Astrocyte of the cerebellum (primary cell): Measurements from ENCODE around the gene PYGO2.

Experiments
- DNase-seq: peaks from one replicate; pipeline ENCODE4 v3.0.0-alpha.2; 2011; ENCODE audit warnings: low read depth
- H3K4me3 ChIP-seq: 2 replicates; pipeline ENCODE4 v1.5.1; 2011; ENCODE audit warnings: mild to moderate bottlenecking, low read depth, low read length, moderate library complexity
- in situ Hi-C: cut with HindIII; loops from 2 replicates; pipeline ENCODE4 v1.10.0; 2017; ENCODE audit warnings: low sequenced_read_pairs
- TF ChIP-seq, protein P1 (sequence below): IDR thresholded peaks from 2 replicates; pipeline ENCODE4 v1.5.1; 2012; ENCODE audit warnings: low read length, low read depth, moderate library complexity, mild to moderate bottlenecking; ENCODE audit errors: missing control alignments

Gene PYGO2

DNA sequence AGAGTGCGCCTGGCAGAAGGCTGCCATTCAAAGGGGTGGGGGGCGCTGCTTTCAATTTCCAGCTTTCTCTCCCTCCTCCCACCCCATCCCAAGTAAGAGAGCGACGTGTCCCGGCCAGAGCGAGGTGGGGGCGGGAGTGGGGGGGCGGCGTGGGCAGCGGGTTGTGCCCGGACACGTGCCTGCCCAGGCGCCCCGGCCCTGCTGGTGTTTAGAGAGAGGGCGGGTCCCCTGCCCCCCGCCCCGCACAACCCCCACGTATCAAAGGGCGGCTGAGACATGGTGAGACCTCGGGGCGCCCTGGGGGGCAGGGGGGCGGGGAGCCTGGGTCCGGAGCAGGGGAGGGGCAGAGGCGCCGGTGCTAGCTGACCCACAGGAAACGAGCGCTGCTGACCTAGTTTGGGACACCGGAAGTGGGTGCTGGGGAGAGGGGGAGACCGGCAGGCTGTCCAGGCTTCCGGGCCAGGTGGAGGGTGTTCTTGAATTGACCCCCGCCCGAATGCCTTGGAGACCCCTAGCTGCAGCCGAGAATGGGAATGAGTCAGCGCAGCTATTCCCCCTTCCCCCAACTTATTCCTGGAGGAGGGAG is 42.3 kb upstream of the PYGO2 start:
- H3K4me3 ChIP-seq, result peak overlapping the region; percentile 82
- in situ Hi-C loops, result no loop called here

DNA sequence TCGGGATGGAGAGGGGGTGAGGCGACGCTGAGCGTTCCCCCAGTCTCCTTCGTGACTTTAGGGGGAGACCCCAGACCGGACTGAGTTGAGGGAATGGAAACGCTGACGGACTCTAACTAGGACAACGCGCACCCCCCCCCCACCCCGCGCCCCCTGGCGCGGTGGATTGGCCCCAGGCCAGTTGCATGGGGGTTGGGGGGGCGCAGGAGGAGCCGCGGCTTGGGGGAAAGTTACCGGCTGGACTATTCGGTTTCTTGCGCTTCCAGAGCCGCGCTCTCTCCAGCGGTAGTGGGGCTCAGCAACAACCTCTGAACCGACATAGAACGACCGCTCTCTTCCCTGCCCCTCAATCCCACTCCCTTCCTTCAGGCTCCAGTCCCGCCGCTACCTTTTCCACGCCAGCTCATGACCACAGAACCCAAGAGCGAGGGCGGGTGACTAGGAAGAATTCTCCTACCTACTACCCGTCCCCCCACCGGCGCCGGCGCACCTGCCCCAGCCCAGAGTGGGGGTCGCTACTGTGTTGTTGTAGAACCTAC is 41.7 kb upstream of the PYGO2 start:
- DNase-seq, result no peak
- TF ChIP-seq, protein P1, sequence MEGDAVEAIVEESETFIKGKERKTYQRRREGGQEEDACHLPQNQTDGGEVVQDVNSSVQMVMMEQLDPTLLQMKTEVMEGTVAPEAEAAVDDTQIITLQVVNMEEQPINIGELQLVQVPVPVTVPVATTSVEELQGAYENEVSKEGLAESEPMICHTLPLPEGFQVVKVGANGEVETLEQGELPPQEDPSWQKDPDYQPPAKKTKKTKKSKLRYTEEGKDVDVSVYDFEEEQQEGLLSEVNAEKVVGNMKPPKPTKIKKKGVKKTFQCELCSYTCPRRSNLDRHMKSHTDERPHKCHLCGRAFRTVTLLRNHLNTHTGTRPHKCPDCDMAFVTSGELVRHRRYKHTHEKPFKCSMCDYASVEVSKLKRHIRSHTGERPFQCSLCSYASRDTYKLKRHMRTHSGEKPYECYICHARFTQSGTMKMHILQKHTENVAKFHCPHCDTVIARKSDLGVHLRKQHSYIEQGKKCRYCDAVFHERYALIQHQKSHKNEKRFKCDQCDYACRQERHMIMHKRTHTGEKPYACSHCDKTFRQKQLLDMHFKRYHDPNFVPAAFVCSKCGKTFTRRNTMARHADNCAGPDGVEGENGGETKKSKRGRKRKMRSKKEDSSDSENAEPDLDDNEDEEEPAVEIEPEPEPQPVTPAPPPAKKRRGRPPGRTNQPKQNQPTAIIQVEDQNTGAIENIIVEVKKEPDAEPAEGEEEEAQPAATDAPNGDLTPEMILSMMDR, result no peak
- in situ Hi-C loops, result no loop called here
- peak overlapping the region; percentile 82 for H3K4me3 ChIP-seq

More for the DNA sequence above, 42.3 kb upstream of the PYGO2 start:
- TF ChIP-seq, protein P1, result no peak
- DNase-seq, result no peak

DNA sequence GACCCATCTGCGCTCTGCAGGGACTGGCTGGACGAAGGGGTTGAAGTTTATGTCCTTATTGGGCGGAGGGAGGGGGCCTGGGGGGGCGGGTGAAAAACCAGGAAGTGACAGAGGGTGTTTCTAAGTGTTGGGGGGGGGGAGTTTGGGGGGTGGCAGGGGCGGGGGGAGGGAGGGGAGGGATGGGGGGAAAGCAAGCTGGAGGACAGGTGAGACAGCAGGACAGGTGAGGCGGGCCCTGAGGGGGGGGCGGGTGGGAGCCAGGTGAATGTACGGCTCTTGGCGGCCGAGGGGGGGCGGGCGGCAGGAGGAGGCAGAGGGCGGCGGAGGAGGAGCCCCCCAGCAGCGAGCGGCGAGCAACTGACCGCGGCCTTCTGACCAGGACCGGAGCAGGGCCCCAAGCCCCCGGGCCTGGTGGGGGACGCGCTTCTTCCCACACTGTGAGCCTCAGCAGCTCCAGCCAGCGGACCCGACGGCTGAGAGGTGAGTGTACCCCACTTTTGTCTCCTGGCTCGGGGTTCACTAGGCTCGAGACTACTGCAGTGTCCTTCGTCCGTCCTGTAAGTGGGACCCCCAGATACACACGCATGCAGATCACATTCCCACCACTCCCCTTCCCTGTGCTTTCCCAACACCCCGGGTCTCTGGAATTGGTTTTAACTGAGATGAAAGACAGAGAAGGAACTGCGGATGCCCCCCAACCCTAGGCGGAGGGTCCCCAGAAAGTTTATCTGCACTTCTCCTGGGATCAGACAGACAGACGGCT is 41.1 kb upstream of the PYGO2 start, which contains the start of gene ZBTB7B:
Gene ZBTB7B, plus strand, starts transcription at position 339 of the 763 bp plus-strand sequence. CDS start 11,859 bp downstream, outside the sequence.
- in situ Hi-C loops, result no loop called here
- peak within 1 kb of the TSS; percentile 82 for H3K4me3 ChIP-seq
- no peak for DNase-seq
- TF ChIP-seq, protein P1, result no peak

DNA sequence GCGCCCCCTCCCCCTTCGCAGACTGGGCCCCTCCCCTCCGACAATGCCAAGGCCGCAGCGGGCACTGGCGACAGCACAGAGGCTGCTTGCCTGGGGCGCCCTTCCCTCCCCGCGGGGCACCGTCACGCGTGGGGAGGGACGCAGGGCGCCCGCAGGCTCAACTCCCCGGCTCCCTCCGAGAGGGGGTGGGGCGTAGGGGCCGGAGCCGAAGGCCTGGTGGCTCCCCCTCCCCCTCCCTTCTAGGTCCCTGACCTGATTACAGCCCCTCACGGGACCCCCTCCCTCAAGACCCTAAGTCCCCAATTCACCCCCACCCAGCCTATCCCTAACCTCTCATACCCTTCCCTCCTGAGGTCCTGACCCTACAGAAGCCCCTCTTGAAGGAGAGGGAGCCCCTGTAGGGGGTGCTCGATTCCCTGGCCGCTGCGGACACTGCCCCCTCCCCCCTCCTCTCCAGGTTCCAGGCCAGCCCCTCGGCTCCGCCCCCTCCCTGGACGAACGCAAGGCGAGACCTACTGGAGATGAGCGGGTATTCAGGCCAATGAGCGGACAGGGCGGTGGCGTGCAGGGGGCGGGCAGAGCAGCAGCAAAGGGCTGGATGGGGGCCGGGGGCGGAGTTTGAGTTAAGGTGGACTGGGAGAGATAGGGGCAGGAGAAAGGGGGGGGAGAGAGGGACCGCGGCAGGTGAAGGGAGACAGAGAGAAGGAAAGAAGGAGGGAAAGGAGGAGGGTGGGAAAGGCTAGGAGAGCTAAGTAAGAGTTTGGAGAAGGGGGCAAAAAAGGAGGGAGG is 40.3 kb upstream of the PYGO2 start:
- DNase-seq, result peak; percentile 98
- TF ChIP-seq, protein P1, result peak; percentile 57
- H3K4me3 ChIP-seq, result peak overlapping the region; percentile 82
- in situ Hi-C loops, result no loop called here

DNA sequence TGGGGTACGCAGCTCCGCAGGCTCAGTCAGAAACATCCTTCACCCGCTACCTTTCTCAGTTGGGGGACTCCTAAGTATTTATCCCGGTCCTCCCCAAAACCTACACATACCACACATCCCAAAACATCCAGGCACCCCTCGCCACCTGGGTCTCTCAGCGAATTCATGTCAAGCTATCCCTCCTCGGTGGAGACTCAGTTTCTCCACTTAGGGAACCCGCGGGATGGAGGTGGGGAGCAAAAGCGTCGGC is 39.8 kb upstream of the PYGO2 start:
- TF ChIP-seq, protein P1, result no peak
- peak overlapping the region; percentile 82 for H3K4me3 ChIP-seq
- in situ Hi-C loops, result no loop called here
- no peak for DNase-seq

DNA sequence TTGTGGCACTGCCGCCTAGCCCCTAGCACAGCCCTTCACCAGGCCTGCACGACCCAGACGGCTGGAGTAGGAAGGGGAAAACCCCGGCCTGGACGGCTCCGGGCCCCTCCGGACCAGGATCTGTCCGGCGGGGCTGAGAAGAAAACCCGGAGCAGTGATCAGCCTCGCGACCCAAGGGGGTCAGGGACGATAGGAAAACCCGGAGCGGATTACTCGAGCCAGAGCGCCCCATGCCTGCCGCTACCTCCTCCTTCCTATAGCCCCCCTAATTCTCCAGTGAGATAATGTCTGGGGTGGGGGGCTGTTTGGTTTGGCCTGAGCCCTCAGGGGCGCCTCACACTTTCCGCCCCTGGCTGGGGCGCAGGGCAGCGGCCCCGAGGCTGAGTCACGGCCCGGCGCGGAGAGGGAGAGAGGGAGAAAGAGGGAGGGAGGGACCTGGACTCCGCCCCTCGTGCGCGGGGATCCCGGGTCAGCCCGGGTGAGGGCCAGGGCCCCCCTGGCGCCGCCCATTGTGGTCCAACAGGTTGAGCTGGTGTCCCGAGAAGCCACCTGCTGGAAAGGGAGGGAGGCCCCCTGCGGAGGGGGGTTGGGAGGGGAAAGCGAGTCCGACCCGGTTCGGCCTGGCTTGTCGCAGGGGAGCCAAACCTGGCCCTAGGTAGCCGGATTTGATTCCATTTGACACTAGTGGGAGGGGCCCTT is 39.3 kb upstream of the PYGO2 start:
- TF ChIP-seq, protein P1, result no peak
- H3K4me3 ChIP-seq, result peak overlapping the region; percentile 82
- peak; percentile 70 for DNase-seq
- in situ Hi-C loops, result no loop called here
